T-helper 2 cell treated with Interferon-gamma antibody and Interleukin-4, amounts not matched to agents 5 μg/mL and 100 μg/mL, for 36 hours (primary cell): ENCODE measurements around the gene TAS2R3.
"Not testable (repeated sequence)": the region's sequence is repeated elsewhere in the genome, so short reads cannot be mapped to it uniquely, and the experiment has no call there.

ENCODE experiments used
- DNase-seq: peaks from one replicate; pipeline ENCODE4 v3.0.0; 2021; ENCODE audit warnings: low spot score
- H3K27ac Mint-ChIP-seq: one replicate; pipeline ENCODE4 v1.8.0; 2021; ENCODE audit warnings: mild to moderate bottlenecking, mixed read lengths
- H3K27me3 Mint-ChIP-seq: one replicate; pipeline ENCODE4 v1.8.0; 2021; ENCODE audit warnings: low read depth, mixed read lengths
- H3K36me3 Mint-ChIP-seq: one replicate; pipeline ENCODE4 v1.8.0; 2021; ENCODE audit warnings: low read depth, mixed read lengths
- H3K4me1 Mint-ChIP-seq: one replicate; pipeline ENCODE4 v1.8.0; 2021; ENCODE audit warnings: low read depth, mixed read lengths
- H3K4me3 Mint-ChIP-seq: one replicate; pipeline ENCODE4 v1.8.0; 2022; ENCODE audit warnings: mild to moderate bottlenecking, moderate library complexity, mixed read lengths
- H3K9me3 Mint-ChIP-seq: one replicate; pipeline ENCODE4 v1.8.0; 2021; ENCODE audit warnings: mixed read lengths

The TAS2R3 gene

DNA sequence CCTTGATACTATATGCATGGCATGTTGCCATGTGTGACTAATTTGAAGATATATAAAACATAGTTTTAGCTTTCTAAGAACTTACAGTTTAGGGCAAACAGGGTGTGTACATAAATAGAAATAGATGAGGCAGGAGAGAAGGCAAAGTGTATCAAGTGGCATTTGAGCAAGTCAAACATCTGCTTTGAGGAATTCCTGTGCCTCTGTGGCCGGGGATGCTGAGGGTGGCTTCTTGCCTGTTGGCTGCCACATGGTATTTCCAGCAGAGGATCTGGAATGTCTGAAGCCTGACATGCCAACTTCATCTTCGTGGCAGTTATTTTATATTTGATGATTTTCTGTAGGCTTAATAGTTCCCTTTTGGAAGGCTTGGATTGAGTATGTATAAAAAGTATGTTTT is 19.8 kb upstream of the TAS2R3 start:
- no peak overlapping the region for H3K4me3 Mint-ChIP-seq
- H3K4me1 Mint-ChIP-seq, result peaks cover 18% of the 10 kb centered on the region
- H3K27me3 Mint-ChIP-seq, result no peaks in the 10 kb centered on the region
- peaks cover 56% of the 10 kb centered on the region for H3K36me3 Mint-ChIP-seq
- no peaks in the 10 kb centered on the region for H3K9me3 Mint-ChIP-seq
- no peak overlapping the region for H3K27ac Mint-ChIP-seq
- DNase-seq, result no peak

DNA sequence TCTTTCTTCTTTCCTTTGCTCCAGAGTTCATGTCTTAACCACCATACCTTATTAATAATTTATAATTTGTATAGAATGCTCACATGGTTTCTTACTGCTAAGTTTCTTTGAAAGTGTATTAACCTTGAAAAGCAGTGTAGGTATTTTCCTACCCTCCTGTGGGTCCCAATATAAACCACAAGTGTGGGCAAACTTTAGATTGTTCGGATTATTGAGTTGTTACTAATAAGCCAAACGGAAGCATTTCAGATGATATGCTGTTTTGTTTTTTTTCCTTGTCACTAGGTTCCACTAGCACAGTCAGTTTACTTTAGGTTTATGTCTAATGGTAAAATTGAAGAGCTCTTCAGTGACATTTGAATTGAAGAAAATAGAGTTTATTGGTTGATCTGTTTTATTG is 15.5 kb upstream of the TAS2R3 start:
- Mint-ChIP-seq H3K4me3 (no peak overlapping the region), H3K27ac (no peak overlapping the region), H3K36me3 (peaks cover 71% of the 10 kb centered on the region), H3K27me3 (no peaks in the 10 kb centered on the region), H3K9me3 (peaks cover 34% of the 10 kb centered on the region), H3K4me1 (peaks cover 2% of the 10 kb centered on the region)
- DNase-seq, result no peak

DNA sequence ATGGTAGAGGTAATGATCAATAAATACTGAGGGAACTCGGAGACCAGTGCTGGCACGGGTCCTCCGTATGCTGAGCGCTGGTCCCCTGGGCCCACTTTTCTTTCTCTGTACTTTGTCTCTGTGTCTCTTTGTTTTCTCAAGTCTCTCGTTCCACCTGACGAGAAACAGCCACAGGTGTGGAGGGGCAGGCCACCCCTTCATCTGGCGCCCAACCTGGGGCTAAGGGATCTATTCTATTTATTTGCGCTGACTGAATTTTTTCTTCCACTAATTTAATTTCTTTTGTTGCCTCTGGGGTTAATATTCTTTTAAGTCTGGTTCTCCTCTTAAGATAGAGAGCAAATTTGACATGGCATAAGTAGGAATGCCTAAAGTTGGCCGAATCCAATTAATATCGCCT is 12.0 kb upstream of the TAS2R3 start:
- Mint-ChIP-seq H3K9me3 (peaks cover 36% of the 10 kb centered on the region), H3K36me3 (peaks cover 68% of the 10 kb centered on the region)
- not testable (repeated sequence) for H3K4me3 Mint-ChIP-seq, H3K27ac Mint-ChIP-seq, DNase-seq, H3K4me1 Mint-ChIP-seq, H3K27me3 Mint-ChIP-seq

DNA sequence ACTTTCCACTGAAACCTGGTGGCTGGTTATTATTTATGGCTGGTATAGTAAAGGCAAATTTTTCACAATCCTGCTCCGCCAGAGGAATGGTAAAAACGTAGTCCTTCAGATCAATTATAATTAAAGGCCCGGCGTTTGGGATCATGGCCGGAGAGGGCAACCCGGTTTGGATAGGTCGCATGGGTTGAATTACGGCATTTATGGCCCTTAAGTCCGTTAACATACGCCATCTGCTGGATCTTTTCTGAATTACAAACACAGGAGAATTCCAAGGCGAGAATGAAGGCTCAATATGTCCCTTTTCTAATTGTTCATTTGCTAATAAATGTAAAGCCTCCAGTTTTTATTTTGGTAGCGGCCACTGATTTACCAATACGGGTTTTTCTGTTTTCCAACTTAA is 11.3 kb upstream of the TAS2R3 start:
- no peak for DNase-seq

DNA sequence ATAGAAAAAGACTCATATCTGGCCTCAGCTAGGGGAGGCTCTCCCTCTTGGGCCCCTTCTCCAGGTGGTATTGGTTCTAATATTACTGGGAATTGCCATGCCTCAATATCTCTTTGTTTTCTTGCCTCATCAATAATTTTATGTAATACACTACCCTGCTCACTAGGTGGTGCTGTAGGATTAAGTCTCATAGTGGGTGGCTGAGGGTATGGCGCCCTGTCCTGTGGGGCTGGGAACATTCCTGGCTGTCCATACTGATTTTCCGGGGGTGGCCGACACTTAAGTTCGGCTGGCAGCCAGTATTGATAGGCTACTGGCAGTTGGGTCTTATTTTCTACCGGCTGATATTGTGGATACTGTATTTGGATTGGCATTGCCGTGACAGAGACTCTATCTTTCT is 9.0 kb upstream of the TAS2R3 start:
- Mint-ChIP-seq H3K36me3 (peaks cover 74% of the 10 kb centered on the region), H3K4me1 (no peaks in the 10 kb centered on the region), H3K4me3 (no peak overlapping the region), H3K27ac (no peak overlapping the region), H3K27me3 (no peaks in the 10 kb centered on the region), H3K9me3 (peaks cover 35% of the 10 kb centered on the region)
- DNase-seq, result no peak

More for the DNA sequence above, 11.3 kb upstream of the TAS2R3 start:
- H3K4me1 Mint-ChIP-seq, result no peaks in the 10 kb centered on the region
- H3K27ac Mint-ChIP-seq, result no peak overlapping the region
- H3K4me3 Mint-ChIP-seq, result no peak overlapping the region
- peaks cover 75% of the 10 kb centered on the region for H3K36me3 Mint-ChIP-seq
- H3K27me3 Mint-ChIP-seq, result no peaks in the 10 kb centered on the region
- peaks cover 36% of the 10 kb centered on the region for H3K9me3 Mint-ChIP-seq

DNA sequence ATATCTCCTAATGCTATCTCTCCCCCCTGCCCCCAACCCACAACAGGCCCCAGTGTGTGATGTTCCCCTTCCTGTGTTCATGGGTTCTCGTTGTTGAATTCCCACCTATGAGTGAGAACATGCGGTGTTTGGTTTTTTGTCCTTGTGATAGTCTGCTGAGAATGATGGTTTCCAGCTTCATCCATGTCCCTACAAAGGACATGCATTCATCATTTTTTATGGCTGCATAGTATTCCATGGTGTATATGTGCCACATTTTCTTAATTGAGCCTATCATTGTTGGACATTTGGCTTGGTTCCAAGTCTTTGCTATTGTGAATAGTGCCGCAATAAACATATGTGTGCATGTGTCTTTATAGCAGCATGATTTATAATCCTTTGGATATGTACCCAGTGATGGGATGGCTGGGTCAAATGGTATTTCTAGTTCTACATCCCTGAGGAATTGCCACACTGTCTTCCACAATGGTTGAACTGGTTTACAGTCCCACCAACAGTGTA is 6.2 kb downstream of the TAS2R3 start:
- H3K4me3 Mint-ChIP-seq, H3K9me3 Mint-ChIP-seq: not testable (repeated sequence)
- H3K36me3 Mint-ChIP-seq, result peaks cover 12% of the 10 kb centered on the region

DNA sequence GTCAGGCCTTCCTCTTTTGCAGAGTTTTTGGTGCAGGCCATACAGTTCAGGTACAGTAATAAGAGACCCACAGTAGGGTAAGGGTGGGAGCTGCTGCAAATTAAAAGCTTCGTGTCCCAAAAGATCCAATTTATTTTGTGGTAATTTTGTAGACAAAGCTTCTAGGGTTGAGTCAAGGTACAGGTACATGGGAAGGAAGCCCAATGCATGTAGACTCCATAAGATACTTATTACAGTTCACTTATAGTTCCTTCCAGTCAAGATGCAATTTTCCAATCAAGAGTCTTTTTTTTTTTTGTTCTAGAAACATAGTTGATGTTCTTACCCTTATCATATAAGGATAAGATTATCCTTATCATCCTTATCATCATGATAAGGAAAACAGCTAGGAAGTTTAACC is 12.5 kb downstream of the TAS2R3 start, which contains the start of gene TAS2R4:
TAS2R4 (plus strand) TSS at position 301 of the 400 bp plus-strand sequence. CDS start 1,815 bp downstream, outside the sequence.
- no peak for DNase-seq
- Mint-ChIP-seq H3K36me3 (peaks cover 15% of the 10 kb centered on the region), H3K9me3 (no peaks in the 10 kb centered on the region), H3K27me3 (no peaks in the 10 kb centered on the region), H3K27ac (no peak within 1 kb of the TSS), H3K4me3 (no peak within 1 kb of the TSS), H3K4me1 (no peaks in the 10 kb centered on the region)

More for the DNA sequence above, 6.2 kb downstream of the TAS2R3 start:
- H3K27me3 Mint-ChIP-seq, H3K4me1 Mint-ChIP-seq, H3K27ac Mint-ChIP-seq, DNase-seq: not testable (repeated sequence)

DNA sequence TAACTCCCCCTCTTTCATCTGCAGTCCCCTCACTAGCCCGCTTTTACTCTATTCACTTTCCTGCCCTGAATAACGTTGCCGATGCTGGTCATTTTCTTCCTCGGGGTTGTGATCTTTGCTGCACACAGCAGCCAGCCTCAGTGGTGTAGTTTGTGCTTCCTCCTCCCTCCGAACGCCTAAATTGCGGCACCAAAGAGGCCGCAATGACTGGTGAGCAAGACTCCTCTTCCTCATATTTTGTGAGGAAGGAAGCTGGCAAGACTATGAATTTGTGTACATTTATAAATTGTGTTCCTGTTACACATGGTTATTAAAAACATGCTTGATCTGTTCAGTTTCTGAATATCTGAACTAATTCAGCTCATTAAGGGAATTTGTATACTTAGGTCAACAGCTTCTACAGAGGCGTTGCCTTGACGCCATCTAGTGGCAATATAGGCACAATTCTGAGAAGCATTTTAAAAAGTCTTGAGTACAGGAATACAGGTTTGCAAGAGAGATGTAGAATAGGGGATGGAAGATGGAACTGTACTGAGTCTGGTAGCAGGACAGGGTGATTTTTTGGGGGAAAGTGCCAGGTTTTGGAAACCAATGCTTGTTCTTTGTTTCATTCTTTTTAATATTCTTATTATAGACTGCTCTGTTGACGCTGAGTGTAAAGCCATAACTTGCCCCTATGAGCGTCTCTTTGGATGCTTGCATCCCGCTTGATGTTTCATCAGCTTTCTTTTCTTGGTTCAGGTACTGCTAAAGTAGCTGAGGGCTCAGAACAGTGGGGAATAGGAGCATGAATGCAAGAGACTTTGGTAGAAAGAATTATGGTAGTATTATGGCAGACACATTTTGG is 22.0 kb downstream of the TAS2R3 start:
- no peaks in the 10 kb centered on the region for H3K9me3 Mint-ChIP-seq
- DNase-seq, result no peak
- H3K27me3 Mint-ChIP-seq, result no peaks in the 10 kb centered on the region
- no peak overlapping the region for H3K4me3 Mint-ChIP-seq
- H3K27ac Mint-ChIP-seq, result no peak overlapping the region
- no peaks in the 10 kb centered on the region for H3K4me1 Mint-ChIP-seq
- H3K36me3 Mint-ChIP-seq, result no peaks in the 10 kb centered on the region

DNA sequence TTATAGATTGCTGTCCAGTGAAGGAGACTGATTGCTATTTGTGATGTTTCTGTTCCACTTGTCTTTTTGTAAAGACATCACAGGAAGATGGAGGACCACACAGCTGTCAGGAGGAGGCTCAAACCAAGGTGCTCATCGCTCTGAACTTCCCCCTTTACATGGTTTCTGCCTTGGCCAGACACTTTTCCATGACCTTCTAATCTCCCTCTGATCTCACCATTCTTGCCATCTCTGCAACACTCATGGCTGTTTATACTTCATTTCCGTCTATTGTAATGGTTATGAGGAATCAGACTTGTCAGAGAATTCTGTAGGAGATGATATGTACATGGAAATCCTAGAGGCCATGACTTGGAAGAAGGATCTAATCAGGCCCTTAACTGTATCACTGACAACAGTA is 24.4 kb downstream of the TAS2R3 start:
- no peaks in the 10 kb centered on the region for H3K36me3 Mint-ChIP-seq
- no peaks in the 10 kb centered on the region for H3K27me3 Mint-ChIP-seq
- no peak overlapping the region for H3K27ac Mint-ChIP-seq
- no peaks in the 10 kb centered on the region for H3K9me3 Mint-ChIP-seq
- H3K4me3 Mint-ChIP-seq, result no peak overlapping the region
- DNase-seq, result no peak
- no peaks in the 10 kb centered on the region for H3K4me1 Mint-ChIP-seq

DNA sequence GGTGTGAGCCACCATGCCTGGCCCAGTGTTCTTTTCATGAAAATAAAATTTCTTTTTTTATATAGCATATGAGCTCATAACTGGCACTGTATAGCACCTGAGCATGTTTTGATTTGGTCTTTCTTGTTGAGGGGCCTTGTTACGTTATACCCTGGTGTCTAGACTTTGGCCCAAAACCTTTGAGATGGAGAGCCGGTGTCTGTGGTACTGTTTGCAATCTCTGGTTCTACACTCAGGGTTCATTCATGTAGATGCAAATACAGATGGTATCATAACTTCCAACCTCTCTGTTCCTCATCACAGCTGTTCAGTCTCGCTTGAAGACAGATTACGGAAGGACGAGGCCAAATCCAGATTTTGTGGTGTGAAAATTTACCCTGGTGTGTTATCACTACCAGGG is 26.0 kb downstream of the TAS2R3 start, which contains the start of gene TAS2R5:
TAS2R5 (plus strand) TSS at position 301 of the 400 bp plus-strand sequence. CDS start 145 bp downstream, outside the sequence.
- Mint-ChIP-seq H3K9me3 (no peaks in the 10 kb centered on the region), H3K36me3 (no peaks in the 10 kb centered on the region), H3K27ac (no peak within 1 kb of the TSS), H3K27me3 (no peaks in the 10 kb centered on the region), H3K4me3 (no peak within 1 kb of the TSS), H3K4me1 (no peaks in the 10 kb centered on the region)
- no peak for DNase-seq

DNA sequence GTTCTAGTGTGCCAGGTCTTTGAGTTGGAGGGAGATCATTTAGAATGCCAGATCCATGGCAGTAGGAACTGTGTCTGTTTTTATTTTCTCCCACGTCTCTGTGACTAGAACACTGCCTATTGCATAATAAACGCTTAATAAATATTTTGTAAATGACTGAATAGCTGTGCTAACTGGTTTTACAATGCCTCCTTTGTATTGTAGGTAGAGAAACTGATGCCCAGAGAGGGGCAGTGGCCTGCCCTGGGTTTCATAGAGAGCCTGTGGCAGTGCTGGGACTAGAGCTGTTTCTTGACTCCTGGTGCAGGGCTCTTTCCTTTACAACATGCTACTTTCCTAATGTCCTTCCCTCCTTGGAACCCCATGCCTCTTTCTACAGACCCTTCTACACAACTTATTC is 28.6 kb downstream of the TAS2R3 start:
- Mint-ChIP-seq H3K4me1 (no peaks in the 10 kb centered on the region), H3K4me3 (no peak overlapping the region), H3K27me3 (no peaks in the 10 kb centered on the region), H3K9me3 (no peaks in the 10 kb centered on the region), H3K36me3 (no peaks in the 10 kb centered on the region), H3K27ac (no peak overlapping the region)
- no peak for DNase-seq
